BE2C (cell line): ENCODE data around the gene SPP2.

Experiments used
- DNase-seq: peaks from one replicate; pipeline ENCODE4 v3.0.0-alpha.2; 2020
- H3K27me3 ChIP-seq: fragments of 250-450 bp; sonication (Bioruptor Pico); 2 replicates; pipeline ENCODE4 v1.5.1; 2020; ENCODE audit warnings: mild to moderate bottlenecking
- H3K36me3 ChIP-seq: fragments of 250-450 bp; sonication (Bioruptor Pico); 2 replicates; pipeline ENCODE4 v1.5.1; 2020; ENCODE audit warnings: mild to moderate bottlenecking
- H3K4me1 ChIP-seq: fragments of 250-450 bp; sonication (Bioruptor Pico); 2 replicates; pipeline ENCODE4 v1.5.1; 2020
- H3K4me3 ChIP-seq: 2 replicates; pipeline ENCODE4 v1.5.1; 2011; ENCODE audit warnings: low read depth, low read length
- H3K9me3 ChIP-seq: fragments of 250-450 bp; sonication (Bioruptor Pico); 2 replicates; pipeline ENCODE4 v1.5.1; 2020
- CTCF ChIP-seq: IDR thresholded peaks from 2 replicates; pipeline ENCODE4 v1.5.1; 2012; ENCODE audit warnings: mild to moderate bottlenecking, low read depth, low read length

Gene SPP2

GRCh38 chr2:234075947-234076346, 25.4 kb downstream of the SPP2 start:
- no peak for DNase-seq
- Histone ChIP-seq H3K36me3 (no peaks in the 10 kb centered on the region), H3K27me3 (no peaks in the 10 kb centered on the region), H3K4me3 (no peak overlapping the region), H3K9me3 (no peaks in the 10 kb centered on the region; the same call in 1 of the 2 replicates), H3K4me1 (no peaks in the 10 kb centered on the region)
- no peak for TF ChIP-seq CTCF

GRCh38 chr2:234076451-234076850, 25.9 kb downstream of the SPP2 start:
- Histone ChIP-seq H3K4me3 (no peak overlapping the region), H3K27me3 (no peaks in the 10 kb centered on the region), H3K36me3 (no peaks in the 10 kb centered on the region), H3K4me1 (no peaks in the 10 kb centered on the region), H3K9me3 (no peaks in the 10 kb centered on the region; the same call in 1 of the 2 replicates)
- no peak for TF ChIP-seq CTCF
- no peak for DNase-seq

GRCh38 chr2:234078129-234078528, 27.6 kb downstream of the SPP2 start:
- TF ChIP-seq CTCF: no peak
- H3K36me3 ChIP-seq: no peaks in the 10 kb centered on the region
- no peaks in the 10 kb centered on the region; the same call in 1 of the 2 replicates for H3K9me3 ChIP-seq
- no peak for DNase-seq
- H3K27me3 ChIP-seq: no peaks in the 10 kb centered on the region
- H3K4me1 ChIP-seq: no peaks in the 10 kb centered on the region
- no peak overlapping the region for H3K4me3 ChIP-seq

GRCh38 chr2:234081970-234082822, 31.7 kb downstream of the SPP2 start:
- no peak for TF ChIP-seq CTCF
- Histone ChIP-seq H3K9me3 (no peaks in the 10 kb centered on the region; the same call in 1 of the 2 replicates), H3K4me1 (no peaks in the 10 kb centered on the region), H3K36me3 (no peaks in the 10 kb centered on the region), H3K27me3 (no peaks in the 10 kb centered on the region), H3K4me3 (no peak overlapping the region)
- no peak for DNase-seq

- no peak for TF ChIP-seq CTCF
- no peaks in the 10 kb centered on the region for H3K27me3 ChIP-seq
- no peak for DNase-seq
- no peaks in the 10 kb centered on the region for H3K36me3 ChIP-seq
- H3K9me3 ChIP-seq: no peaks in the 10 kb centered on the region; the same call in 1 of the 2 replicates
- no peaks in the 10 kb centered on the region for H3K4me1 ChIP-seq
- H3K4me3 ChIP-seq: no peak overlapping the region
These were observed 33.3 kb downstream of the SPP2 start for GRCh38 chr2:234083572-234084348.
